EL (cell line): ENCODE measurements around the gene DDX49.
"Not testable (repeated sequence)": the region's sequence is repeated elsewhere in the genome, so short reads cannot be mapped to it uniquely, and the experiment has no call there.

Experiments
- DNase-seq: peaks from one replicate; pipeline ENCODE4 v3.0.0-alpha.2; 2016

DDX49 gene

GRCh38 chr19:18946335-18946734, 26.8 kb downstream of the DDX49 start:
- DNase-seq, result no peak

- no peak for DNase-seq
Observed at GRCh38 chr19:18946918-18947317, 27.4 kb downstream of the DDX49 start.

GRCh38 chr19:18948075-18948975, 28.8 kb downstream of the DDX49 start:
- no peak for DNase-seq

- DNase-seq, result no peak
Observed at GRCh38 chr19:18948976-18949356, 29.5 kb downstream of the DDX49 start.

GRCh38 chr19:18949858-18950257, 30.3 kb downstream of the DDX49 start:
- no peak for DNase-seq

- peak; percentile 96 for DNase-seq
Observed at GRCh38 chr19:18951721-18952281, 32.3 kb downstream of the DDX49 start.

GRCh38 chr19:18952364-18953003, 33.0 kb downstream of the DDX49 start:
- DNase-seq, result not testable (repeated sequence)

GRCh38 chr19:18954094-18954493, 34.6 kb downstream of the DDX49 start:
- no peak for DNase-seq

GRCh38 chr19:18955042-18955441, 35.5 kb downstream of the DDX49 start:
- no peak for DNase-seq

GRCh38 chr19:18960370-18960769, 40.9 kb downstream of the DDX49 start:
- no peak for DNase-seq

GRCh38 chr19:18961767-18962620, 42.5 kb downstream of the DDX49 start:
- no peak for DNase-seq

- no peak for DNase-seq
Observed at GRCh38 chr19:18964121-18964520, 44.6 kb downstream of the DDX49 start.

GRCh38 chr19:18966307-18966706, 46.8 kb downstream of the DDX49 start:
- no peak for DNase-seq

GRCh38 chr19:18967358-18968146, 48.0 kb downstream of the DDX49 start:
- peak; percentile 60 for DNase-seq

- DNase-seq, result no peak
Observed at GRCh38 chr19:18969931-18970659, 50.6 kb downstream of the DDX49 start.

GRCh38 chr19:18972301-18972811, 52.8 kb downstream of the DDX49 start:
- peak; percentile 56 for DNase-seq

- no peak for DNase-seq
Observed at GRCh38 chr19:18972851-18973250, 53.3 kb downstream of the DDX49 start.

GRCh38 chr19:18975011-18975410, 55.5 kb downstream of the DDX49 start:
- DNase-seq, result no peak

- DNase-seq, result no peak
Observed at GRCh38 chr19:18975869-18976268, 56.4 kb downstream of the DDX49 start.
